Brain microvascular endothelial cell (primary cell): Measurements from ENCODE around the gene ERC1.
A peak's percentile ranks its signal among the peaks of the same experiment; 100 is the strongest.

ENCODE experiments used
- DNase-seq: peaks from one replicate; pipeline ENCODE4 v3.0.0-alpha.2; 2020
- H3K27ac ChIP-seq: fragments of 250-450 bp; sonication (Bioruptor Pico); 2 replicates; pipeline ENCODE4 v1.5.1; 2020; ENCODE audit warnings: mild to moderate bottlenecking, moderate library complexity
- H3K27me3 ChIP-seq: fragments of 250-450 bp; sonication (Bioruptor Pico); replicated peaks from 2 replicates; pipeline ENCODE4 v1.5.1; 2020; ENCODE audit warnings: mild to moderate bottlenecking
- H3K36me3 ChIP-seq: fragments of 250-450 bp; sonication (Bioruptor Pico); replicated peaks from 2 replicates; pipeline ENCODE4 v1.5.1; 2020; ENCODE audit warnings: mild to moderate bottlenecking
- H3K4me3 ChIP-seq: 2 replicates; pipeline ENCODE4 v1.5.1; 2011; ENCODE audit warnings: low read depth, mild to moderate bottlenecking, control low read depth, low read length, moderate library complexity
- CTCF ChIP-seq: IDR thresholded peaks from 2 replicates; pipeline ENCODE4 v1.5.1; 2011; ENCODE audit warnings: low read depth, mild to moderate bottlenecking, moderate library complexity, low read length, control low read depth, inconsistent platforms; ENCODE audit errors: missing control alignments
- in situ Hi-C: cut with HindIII; loops from 2 replicates; pipeline ENCODE4 v1.10.0; 2017; ENCODE audit warnings: low sequenced_read_pairs, low pct_ligation_motif_present

The ERC1 gene

GRCh38 chr12:1530592-1531152 lies 539.6 kb downstream of the ERC1 start:
- no peak for DNase-seq
- Histone ChIP-seq H3K27ac (no peak overlapping the region), H3K36me3 (no peaks in the 10 kb centered on the region), H3K27me3 (no peaks in the 10 kb centered on the region), H3K4me3 (peak overlapping the region; percentile 61)
- no peak for TF ChIP-seq CTCF
- in situ Hi-C loops: no loop called here

GRCh38 chr12:1531153-1531653 lies 540.2 kb downstream of the ERC1 start:
- Histone ChIP-seq H3K4me3 (peak overlapping the region; percentile 61), H3K36me3 (no peaks in the 10 kb centered on the region), H3K27me3 (no peaks in the 10 kb centered on the region), H3K27ac (no peak overlapping the region)
- TF ChIP-seq CTCF: no peak
- DNase-seq: no peak
- in situ Hi-C loops: no loop called here

- in situ Hi-C loops: no loop called here
- Histone ChIP-seq H3K27me3 (no peaks in the 10 kb centered on the region), H3K36me3 (no peaks in the 10 kb centered on the region), H3K4me3 (peak overlapping the region; percentile 61), H3K27ac (no peak overlapping the region)
- no peak for TF ChIP-seq CTCF
- DNase-seq: no peak
Observed at GRCh38 chr12:1531654-1532374, 540.8 kb downstream of the ERC1 start.

GRCh38 chr12:1532375-1533165 lies 541.5 kb downstream of the ERC1 start:
- Histone ChIP-seq H3K4me3 (peak overlapping the region; percentile 61), H3K27ac (no peak overlapping the region), H3K27me3 (no peaks in the 10 kb centered on the region), H3K36me3 (no peaks in the 10 kb centered on the region)
- TF ChIP-seq CTCF: peak; percentile 27
- in situ Hi-C loops: no loop called here
- no peak for DNase-seq

GRCh38 chr12:1533205-1533601 lies 542.2 kb downstream of the ERC1 start:
- Histone ChIP-seq H3K36me3 (no peaks in the 10 kb centered on the region), H3K27ac (no peak overlapping the region), H3K4me3 (no peak overlapping the region), H3K27me3 (no peaks in the 10 kb centered on the region)
- DNase-seq: no peak
- TF ChIP-seq CTCF: peak; percentile 31
- in situ Hi-C loops: no loop called here
